Effector memory CD4-positive, alpha-beta T cell (primary cell): ENCODE measurements around the gene SLC18A2.
"Not testable (repeated sequence)": the region's sequence is repeated elsewhere in the genome, so short reads cannot be mapped to it uniquely, and the experiment has no call there.

Source experiments
- DNase-seq, 3 donors: peaks; one replicate each; pipeline ENCODE4 v3.0.0-alpha.2; 2020
- H3K27ac ChIP-seq: 2 replicates; pipeline ENCODE4 v1.7.0; 2013; ENCODE audit warnings: mild to moderate bottlenecking, low read length, moderate library complexity; ENCODE audit not compliant: insufficient read depth, poor library complexity, severe bottlenecking
- H3K27me3 ChIP-seq: replicated peaks from 2 replicates; pipeline ENCODE4 v1.7.0; 2013; ENCODE audit warnings: mild to moderate bottlenecking, low read length; ENCODE audit not compliant: insufficient read depth, control insufficient read depth, poor library complexity, severe bottlenecking
- H3K36me3 ChIP-seq: 2 replicates; pipeline ENCODE4 v1.7.0; 2013; ENCODE audit warnings: mild to moderate bottlenecking, low read length, moderate library complexity; ENCODE audit not compliant: control insufficient read depth, insufficient read depth
- H3K4me1 ChIP-seq: 2 replicates; pipeline ENCODE4 v1.7.0; 2013; ENCODE audit warnings: low read length, mild to moderate bottlenecking; ENCODE audit not compliant: control insufficient read depth, insufficient read depth, poor library complexity, severe bottlenecking
- H3K4me3 ChIP-seq: 2 replicates; pipeline ENCODE4 v1.7.0; 2013; ENCODE audit warnings: low read length, low read depth, mild to moderate bottlenecking; ENCODE audit not compliant: insufficient read depth, poor library complexity, severe bottlenecking
- H3K9me3 ChIP-seq: 2 replicates; pipeline ENCODE4 v1.7.0; 2013; ENCODE audit warnings: mild to moderate bottlenecking, low read length, moderate library complexity; ENCODE audit not compliant: control insufficient read depth

The SLC18A2 gene

DNA sequence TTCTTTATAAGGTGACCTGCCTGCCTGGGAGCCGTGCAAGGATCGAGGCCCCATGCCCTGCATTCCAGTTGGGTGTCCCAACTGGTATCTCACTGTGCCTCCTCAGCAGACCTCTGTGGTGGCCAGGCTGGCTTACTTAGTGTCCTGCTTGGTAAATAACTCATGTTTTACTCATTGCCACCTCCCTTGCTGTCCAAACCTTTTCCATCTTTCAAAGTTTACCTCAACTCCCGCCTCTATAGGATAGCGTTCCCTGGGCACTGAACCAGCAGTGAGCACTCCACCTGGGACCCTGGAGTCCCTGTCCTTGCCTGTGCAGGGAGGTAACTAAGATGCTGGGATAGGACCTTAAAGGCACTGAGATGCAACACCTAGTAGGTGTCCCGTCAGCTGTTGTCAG lies 33.6 kb downstream of the SLC18A2 start:
- H3K9me3 ChIP-seq = no peaks in the 10 kb centered on the region
- H3K4me1 ChIP-seq = no peaks in the 10 kb centered on the region
- no peaks in the 10 kb centered on the region for H3K27me3 ChIP-seq
- no peaks in the 10 kb centered on the region for H3K36me3 ChIP-seq
- no peak for DNase-seq
- H3K4me3 ChIP-seq = no peak overlapping the region
- H3K27ac ChIP-seq = no peak overlapping the region

DNA sequence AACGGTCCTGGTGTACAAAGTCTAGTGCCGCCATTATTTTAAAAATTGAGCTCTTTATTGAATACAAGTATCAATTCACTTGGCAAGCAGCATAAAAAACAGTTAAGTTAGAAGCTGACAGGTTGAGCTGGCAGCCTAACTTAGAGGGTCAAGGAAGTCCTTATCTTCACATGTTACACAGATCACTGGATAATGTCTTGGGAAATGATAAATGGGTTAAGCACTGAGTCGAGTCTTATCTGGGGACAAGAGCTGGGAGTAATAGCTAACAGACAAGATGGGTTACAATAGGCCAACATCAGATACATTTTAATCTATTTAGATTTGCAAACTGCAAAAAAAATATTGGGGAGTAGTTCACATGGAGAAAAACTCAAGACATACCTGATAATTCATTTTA lies 34.2 kb downstream of the SLC18A2 start:
- no peak for DNase-seq
- no peaks in the 10 kb centered on the region for H3K36me3 ChIP-seq
- no peaks in the 10 kb centered on the region for H3K27me3 ChIP-seq
- H3K27ac ChIP-seq = no peak overlapping the region
- no peaks in the 10 kb centered on the region for H3K4me1 ChIP-seq
- no peaks in the 10 kb centered on the region for H3K9me3 ChIP-seq
- no peak overlapping the region for H3K4me3 ChIP-seq

DNA sequence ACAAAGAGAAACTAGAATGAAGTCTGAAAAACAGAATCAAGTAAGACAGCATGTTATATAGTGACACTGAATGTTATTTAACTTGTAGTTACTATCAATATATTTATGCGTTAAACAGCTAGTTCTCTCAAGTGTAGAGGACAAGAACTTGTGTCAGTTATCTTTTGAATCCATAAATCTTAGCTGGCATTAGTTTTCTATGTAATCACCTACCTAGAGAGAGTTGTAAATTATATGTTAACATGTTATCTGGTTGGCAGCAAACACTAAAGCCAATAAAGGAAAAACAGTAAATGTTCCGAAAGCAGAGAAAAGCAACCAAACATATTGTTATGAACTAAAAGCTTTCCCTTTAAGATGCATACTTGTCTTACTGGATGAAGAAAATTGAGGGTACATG lies 36.8 kb downstream of the SLC18A2 start:
- Histone ChIP-seq H3K27me3 (no peaks in the 10 kb centered on the region), H3K4me3 (no peak overlapping the region), H3K4me1 (no peaks in the 10 kb centered on the region), H3K36me3 (no peaks in the 10 kb centered on the region), H3K9me3 (no peaks in the 10 kb centered on the region), H3K27ac (no peak overlapping the region)
- DNase-seq = no peak

DNA sequence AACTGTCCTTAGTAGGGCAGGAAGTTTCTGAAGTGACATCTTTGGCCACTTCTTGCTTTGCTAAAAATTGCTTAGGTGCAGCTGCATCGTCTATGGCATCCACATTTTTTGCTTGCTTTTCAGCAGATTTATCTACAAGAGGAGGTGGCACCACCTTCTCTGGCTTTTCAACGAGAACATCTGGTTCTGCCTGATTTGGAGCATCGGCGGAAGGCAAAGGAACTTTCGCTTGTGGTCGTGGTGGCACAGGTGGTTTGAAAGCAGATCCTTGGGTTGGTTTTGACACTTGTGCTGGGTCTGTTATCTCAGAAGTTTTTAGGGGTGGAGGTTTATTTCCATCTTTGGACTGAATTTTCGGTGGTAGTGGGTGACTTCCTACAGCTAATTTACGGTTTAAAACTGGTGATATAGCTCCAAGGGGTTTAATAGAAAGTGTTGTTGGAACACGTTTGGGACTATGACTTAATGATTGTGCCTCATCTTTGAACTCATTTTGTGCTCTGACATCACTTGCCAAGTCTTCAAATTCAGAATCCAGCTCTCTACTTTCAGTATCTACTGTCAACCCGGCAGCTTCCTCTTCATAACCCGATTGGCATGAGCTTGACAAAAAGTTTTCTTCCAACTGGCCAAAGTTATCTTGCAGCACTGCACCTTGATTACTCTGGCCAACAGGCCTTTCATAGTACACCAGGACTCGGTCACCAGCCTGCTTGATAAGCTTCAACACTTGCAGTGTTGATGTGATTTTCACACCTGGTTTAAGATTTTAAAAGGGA lies 44.0 kb downstream of the SLC18A2 start:
- Histone ChIP-seq H3K36me3 (peaks cover 26% of the 10 kb centered on the region), H3K27me3 (no peaks in the 10 kb centered on the region), H3K4me3 (no peak overlapping the region), H3K4me1 (no peaks in the 10 kb centered on the region), H3K27ac (no peak overlapping the region), H3K9me3 (no peaks in the 10 kb centered on the region)
- no peak for DNase-seq

DNA sequence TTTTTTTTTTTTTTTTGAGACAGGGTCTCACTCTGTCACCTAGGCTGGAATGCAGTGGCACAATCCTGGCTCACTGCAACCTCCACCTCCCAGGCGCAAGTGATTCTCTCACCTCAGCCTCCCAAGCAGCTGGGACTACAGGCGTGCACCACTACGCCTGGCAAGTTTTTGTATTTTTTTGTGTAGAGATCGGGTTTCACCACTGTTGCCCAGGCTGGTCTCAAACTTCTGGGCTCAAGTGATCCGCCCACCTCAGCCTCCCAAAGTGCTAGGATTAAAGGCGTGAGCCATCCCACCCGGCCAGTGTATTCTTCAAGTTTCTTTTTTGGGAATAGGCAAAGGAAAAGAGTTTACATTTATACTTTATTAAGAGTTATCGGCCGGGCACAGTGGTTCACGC lies 50.0 kb downstream of the SLC18A2 start:
- H3K27ac ChIP-seq, DNase-seq, H3K4me3 ChIP-seq, H3K9me3 ChIP-seq, H3K27me3 ChIP-seq, H3K4me1 ChIP-seq: not testable (repeated sequence)
- peaks cover 13% of the 10 kb centered on the region for H3K36me3 ChIP-seq

DNA sequence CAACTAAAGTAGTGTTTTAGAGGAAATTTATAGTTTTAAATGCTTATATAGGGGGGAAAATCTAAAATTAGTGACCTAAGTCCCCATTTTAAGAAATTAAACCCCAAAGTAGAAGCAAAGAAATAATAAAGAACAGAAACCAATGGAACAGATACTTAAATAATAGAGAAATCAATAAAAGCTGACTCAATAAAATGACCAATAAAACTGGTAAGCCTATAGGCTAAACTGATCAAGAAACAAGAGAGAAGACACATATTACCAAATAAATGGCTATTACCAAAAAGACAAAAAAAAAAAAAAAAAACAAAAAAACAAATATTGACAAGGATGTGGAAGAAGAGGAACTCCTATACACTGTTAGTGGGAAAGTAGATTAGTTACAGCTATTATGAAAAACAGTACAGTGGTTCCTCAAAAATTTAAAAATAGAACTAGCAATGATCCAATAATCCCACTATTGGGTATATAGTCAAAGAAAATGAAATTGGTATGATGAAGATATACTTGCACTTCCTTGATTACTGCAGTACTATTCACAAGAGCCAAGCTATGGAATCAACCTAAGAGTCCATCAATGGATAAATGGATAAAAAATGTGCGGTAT lies 53.2 kb downstream of the SLC18A2 start:
- no peak for DNase-seq
- H3K4me3 ChIP-seq = no peak overlapping the region
- H3K27ac ChIP-seq = no peak overlapping the region

DNA sequence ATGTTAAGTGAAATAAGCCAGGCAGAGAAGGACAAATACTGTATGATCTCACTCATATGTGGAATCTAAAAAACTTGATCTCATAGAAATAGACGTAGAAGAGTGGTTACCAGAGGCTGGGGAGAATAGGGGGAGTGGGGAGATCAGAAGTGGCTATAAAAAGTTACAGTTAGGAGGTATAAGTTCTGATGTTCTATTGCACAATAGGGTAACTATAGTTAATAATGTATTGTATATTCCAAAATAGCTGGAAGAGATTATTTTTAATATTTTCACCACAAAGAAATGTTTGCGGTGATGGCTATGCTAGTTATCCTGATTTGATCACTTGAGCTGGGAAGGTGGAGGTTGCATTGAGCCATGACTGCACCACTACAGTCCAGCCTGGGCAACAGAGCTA lies 53.8 kb downstream of the SLC18A2 start:
- Histone ChIP-seq H3K4me1 (no peaks in the 10 kb centered on the region), H3K27ac (no peak overlapping the region), H3K4me3 (no peak overlapping the region), H3K27me3 (no peaks in the 10 kb centered on the region), H3K9me3 (no peaks in the 10 kb centered on the region), H3K36me3 (no peaks in the 10 kb centered on the region)
- no peak for DNase-seq

More for the DNA sequence above, 53.2 kb downstream of the SLC18A2 start:
- no peaks in the 10 kb centered on the region for H3K27me3 ChIP-seq
- no peaks in the 10 kb centered on the region for H3K4me1 ChIP-seq
- H3K9me3 ChIP-seq = no peaks in the 10 kb centered on the region
- H3K36me3 ChIP-seq = peaks cover 5% of the 10 kb centered on the region

DNA sequence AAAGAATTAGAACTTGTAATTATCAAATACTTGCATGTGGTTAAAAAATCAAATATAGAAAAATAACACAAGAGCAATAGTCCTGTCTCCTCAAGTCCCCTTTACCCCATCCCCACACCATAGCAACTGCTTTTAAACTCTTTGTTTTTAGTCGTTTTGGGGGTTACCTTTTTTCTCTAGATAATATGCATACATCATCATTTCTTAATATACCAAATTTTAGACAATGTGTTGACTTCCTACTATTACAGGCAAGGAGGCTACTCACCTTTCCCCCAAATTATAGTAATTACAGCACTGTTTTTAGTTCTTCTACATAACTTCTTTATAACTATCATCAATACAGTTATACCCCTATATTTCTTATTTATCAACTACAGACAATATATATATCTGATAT lies 57.3 kb downstream of the SLC18A2 start:
- Histone ChIP-seq H3K27ac (no peak overlapping the region), H3K4me3 (no peak overlapping the region), H3K27me3 (no peaks in the 10 kb centered on the region), H3K4me1 (no peaks in the 10 kb centered on the region), H3K36me3 (no peaks in the 10 kb centered on the region), H3K9me3 (no peaks in the 10 kb centered on the region)
- no peak for DNase-seq

DNA sequence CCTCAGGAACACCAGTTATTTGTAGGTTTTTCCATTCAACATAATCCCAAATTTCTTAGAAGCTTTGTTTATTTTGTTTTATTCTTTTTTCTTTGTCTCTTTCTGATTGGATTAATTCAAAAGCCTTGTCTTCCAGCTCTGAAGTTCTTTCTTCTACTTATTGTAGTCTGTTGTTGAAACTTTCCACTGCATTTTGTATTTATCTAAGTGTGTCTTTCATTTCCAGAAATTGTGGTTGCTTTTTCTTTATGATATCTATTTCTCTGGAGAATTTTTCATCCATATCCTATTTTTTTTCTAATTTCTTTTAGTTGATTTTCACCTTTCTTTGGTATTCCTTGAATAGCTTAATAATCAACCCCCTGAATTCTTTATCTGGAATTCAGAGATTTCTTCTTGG lies 58.5 kb downstream of the SLC18A2 start:
- no peaks in the 10 kb centered on the region for H3K36me3 ChIP-seq
- H3K27me3 ChIP-seq = no peaks in the 10 kb centered on the region
- no peak overlapping the region for H3K27ac ChIP-seq
- no peaks in the 10 kb centered on the region for H3K4me1 ChIP-seq
- no peak overlapping the region for H3K4me3 ChIP-seq
- no peak for DNase-seq
- no peaks in the 10 kb centered on the region for H3K9me3 ChIP-seq

DNA sequence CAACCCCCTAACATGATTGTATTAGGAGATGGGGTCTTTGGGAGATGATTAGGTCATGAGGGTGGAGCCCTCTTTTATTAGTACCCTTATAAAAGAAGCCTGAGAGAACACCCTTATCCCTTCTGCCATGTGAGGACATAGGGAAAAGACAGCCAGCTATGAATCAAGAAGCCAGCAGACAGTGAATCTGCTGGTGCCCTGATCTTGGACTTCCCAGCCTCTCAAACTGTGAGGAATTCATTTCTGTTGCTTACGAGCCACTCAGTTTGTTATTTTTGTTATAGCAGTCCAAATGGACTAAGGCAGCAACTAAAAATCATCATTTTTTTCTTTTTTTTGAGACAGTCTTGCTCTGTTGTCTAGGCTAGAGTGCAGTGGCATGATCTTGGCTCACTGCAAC lies 59.8 kb downstream of the SLC18A2 start:
- no peaks in the 10 kb centered on the region for H3K27me3 ChIP-seq
- no peaks in the 10 kb centered on the region for H3K9me3 ChIP-seq
- no peak overlapping the region for H3K4me3 ChIP-seq
- no peak for DNase-seq
- H3K36me3 ChIP-seq = no peaks in the 10 kb centered on the region
- H3K4me1 ChIP-seq = no peaks in the 10 kb centered on the region
- no peak overlapping the region for H3K27ac ChIP-seq
